SK-N-SH (cell line): ENCODE measurements around the gene PTPDC1. TPM values are rescaled to one million over a fixed set of nuclear protein-coding genes. Genes with fewer than 3 reads are reported as not detected.
A peak's percentile ranks its signal among the peaks of the same experiment; 100 is the strongest.

Experiments
- CTCF ChIA-PET: fragments of 300-600, 350-600 bp; formaldehyde crosslinking; extraction: SDS; loops from one replicate; lab custom pipeline; 2021; lab: Yijun Ruan, JAX
- POLR2A ChIA-PET: fragments of 350-600 bp; sonication (Branson Sonifier 250); formaldehyde crosslinking; extraction: SDS; loops from one replicate; lab custom pipeline; 2020; ENCODE audit warnings: antibody characterized with exemption, inconsistent platforms; lab: Yijun Ruan, JAX
- DNase-seq: peaks from one replicate; pipeline ENCODE4 v3.0.0; 2012
- H2AFZ ChIP-seq: fragments of 200-600 bp; sonication (generic); 2 replicates; pipeline ENCODE4 v1.8.1; 2016; ENCODE audit warnings: antibody characterized with exemption, mild to moderate bottlenecking, low read depth
- H3F3A ChIP-seq: fragments of 200-600 bp; sonication (generic); replicated peaks from 2 replicates; pipeline ENCODE3; 2016; ENCODE audit warnings: antibody characterized with exemption, mild to moderate bottlenecking; ENCODE audit not compliant: insufficient read depth
- H3K27ac ChIP-seq, 2 experiments: fragments of 200-500 bp in 1 of 2; fragments of 200-600 bp in 1 of 2; sonication (Bioruptor generic) in 1 of 2; sonication (generic), shearing (Covaris generic) in 1 of 2; 2 replicates each; pipeline versions ENCODE4 v1.5.1 to v1.6.1; 2014 to 2016; ENCODE audit warnings: low read depth in 2 of 2, inconsistent platforms in 1 of 2, low read length in 1 of 2, mild to moderate bottlenecking in 1 of 2, mixed read lengths in 1 of 2
- H3K27me3 ChIP-seq: fragments of 200-600 bp; sonication (generic), shearing (Covaris generic); 2 replicates; pipeline ENCODE4 v1.6.1; 2016; ENCODE audit warnings: mixed run types; ENCODE audit not compliant: insufficient read depth
- H3K36me3 ChIP-seq, 2 experiments: fragments of 200-500 bp in 1 of 2; fragments of 200-600 bp in 1 of 2; sonication (Bioruptor generic) in 1 of 2; sonication (generic) in 1 of 2; replicated peaks in 1 of 2; 2 replicates each; pipeline versions ENCODE3 to v1.5.1; 2014 to 2016; ENCODE audit warnings: low read length in 1 of 2, mild to moderate bottlenecking in 1 of 2; ENCODE audit not compliant: insufficient read depth in 2 of 2, control insufficient read depth in 1 of 2
- H3K4me1 ChIP-seq, 2 experiments: fragments of 200-500 bp in 1 of 2; fragments of 200-600 bp in 1 of 2; sonication (Bioruptor generic) in 1 of 2; sonication (generic), shearing (Covaris generic) in 1 of 2; 2 replicates each; pipeline versions ENCODE4 v1.5.1 to v1.6.1; 2014 to 2016; ENCODE audit warnings: low read depth in 1 of 2, low read length in 1 of 2, mixed run types in 1 of 2; ENCODE audit not compliant: insufficient read depth in 2 of 2, control insufficient read depth in 1 of 2
- H3K4me2 ChIP-seq: fragments of 200-600 bp; sonication (generic), shearing (Covaris generic); 2 replicates; pipeline ENCODE4 v1.6.1; 2017; ENCODE audit warnings: mixed run types
- H3K4me3 ChIP-seq, 2 experiments: fragments of 200-500 bp in 1 of 2; fragments of 200-600 bp in 1 of 2; sonication (Bioruptor generic) in 1 of 2; sonication (generic), shearing (Covaris generic) in 1 of 2; 2 replicates each; pipeline versions ENCODE4 v1.5.1 to v1.8.1; 2014 to 2016; ENCODE audit warnings: low read depth in 2 of 2, inconsistent platforms in 1 of 2, low read length in 1 of 2, mild to moderate bottlenecking in 1 of 2, mixed read lengths in 1 of 2, moderate library complexity in 1 of 2
- H3K79me2 ChIP-seq: fragments of 200-600 bp; sonication (generic); 2 replicates; pipeline ENCODE4 v1.8.1; 2017; ENCODE audit warnings: mild to moderate bottlenecking; ENCODE audit not compliant: insufficient read depth
- H3K9ac ChIP-seq: fragments of 200-600 bp; sonication (generic); 2 replicates; pipeline ENCODE4 v1.6.1; 2017; ENCODE audit warnings: mixed run types
- H3K9me2 ChIP-seq: fragments of 200-600 bp; sonication (generic); 2 replicates; pipeline ENCODE4 v1.6.1; 2017; ENCODE audit warnings: mixed run types
- H3K9me3 ChIP-seq: fragments of 200-600 bp; sonication (generic); 2 replicates; pipeline ENCODE4 v1.6.1; 2017; ENCODE audit warnings: mixed run types, mild to moderate bottlenecking, moderate library complexity
- H4K20me1 ChIP-seq: fragments of 200-600 bp; sonication (generic); 2 replicates; pipeline ENCODE4 v1.6.1; 2017; ENCODE audit warnings: mild to moderate bottlenecking, mixed run types; ENCODE audit not compliant: insufficient read depth
- EZH2phosphoT487 ChIP-seq: fragments of 200-600 bp; sonication (generic); IDR thresholded peaks from 2 replicates; pipeline ENCODE4 v1.6.1; 2017; ENCODE audit warnings: low read depth, mixed run types, mild to moderate bottlenecking, antibody characterized with exemption, moderate library complexity, borderline replicate concordance
- FOSL2 ChIP-seq: IDR thresholded peaks from 2 replicates; pipeline ENCODE4 v1.4.0; 2012; ENCODE audit warnings: low read depth, mild to moderate bottlenecking, moderate library complexity, borderline replicate concordance
- JUND ChIP-seq: IDR thresholded peaks from 2 replicates; pipeline ENCODE4 v1.4.0; 2012
- NFIC ChIP-seq: IDR thresholded peaks from 2 replicates; pipeline ENCODE4 v1.4.0; 2012; ENCODE audit warnings: borderline replicate concordance
- PBX3 ChIP-seq: IDR thresholded peaks from 2 replicates; pipeline ENCODE4; 2012
- RCOR1 ChIP-seq: fragments of 150-350 bp; IDR thresholded peaks from 2 replicates; pipeline ENCODE4 v1.6.1; 2017; ENCODE audit warnings: antibody characterized with exemption, low read length
- REST ChIP-seq: IDR thresholded peaks from 2 replicates; pipeline ENCODE4 v1.6.1; 2012; ENCODE audit warnings: mild to moderate bottlenecking, low read depth, low read length, moderate library complexity
- RFX5 ChIP-seq: IDR thresholded peaks from 2 replicates; pipeline ENCODE4 v1.6.1; 2012; ENCODE audit warnings: mild to moderate bottlenecking, improper control_type of control experiment, low read length
- RXRA ChIP-seq: IDR thresholded peaks from 2 replicates; pipeline ENCODE4 v1.4.0; 2012; ENCODE audit warnings: low read depth, mild to moderate bottlenecking, borderline replicate concordance
- TAF1 ChIP-seq: IDR thresholded peaks from 2 replicates; pipeline ENCODE4 v1.6.1; 2012; ENCODE audit warnings: low read depth, mild to moderate bottlenecking, low read length, moderate library complexity, borderline replicate concordance
- ZBTB33 ChIP-seq: IDR thresholded peaks from 2 replicates; pipeline ENCODE4 v1.4.0; 2012; ENCODE audit warnings: low read depth, borderline replicate concordance
- WGBS: methylation state at CpG from one replicate; pipeline ENCODE4 v1.1.6; 2017; ENCODE audit warnings: low lambda C conversion rate; 5-methylcytosine and 5-hydroxymethylcytosine counted together
- polyA plus RNA-seq, 3 experiments: library from polyadenylated mRNA; depleted of rRNA; stranded (reverse); fragments of >200 nt; gene quantifications; 2 replicates each; pipeline ENCODE4 v1.2.3, GENCODE V29; 2012
- TF ChIP-seq, protein P1 (sequence below): IDR thresholded peaks from 2 replicates; pipeline ENCODE4 v1.4.0; 2012; ENCODE audit warnings: low read depth

PTPDC1 gene
- polyA plus RNA-seq, 1 of the 3 experiments (the other 2 are of a cell fraction): 3.7 TPM

DNA sequence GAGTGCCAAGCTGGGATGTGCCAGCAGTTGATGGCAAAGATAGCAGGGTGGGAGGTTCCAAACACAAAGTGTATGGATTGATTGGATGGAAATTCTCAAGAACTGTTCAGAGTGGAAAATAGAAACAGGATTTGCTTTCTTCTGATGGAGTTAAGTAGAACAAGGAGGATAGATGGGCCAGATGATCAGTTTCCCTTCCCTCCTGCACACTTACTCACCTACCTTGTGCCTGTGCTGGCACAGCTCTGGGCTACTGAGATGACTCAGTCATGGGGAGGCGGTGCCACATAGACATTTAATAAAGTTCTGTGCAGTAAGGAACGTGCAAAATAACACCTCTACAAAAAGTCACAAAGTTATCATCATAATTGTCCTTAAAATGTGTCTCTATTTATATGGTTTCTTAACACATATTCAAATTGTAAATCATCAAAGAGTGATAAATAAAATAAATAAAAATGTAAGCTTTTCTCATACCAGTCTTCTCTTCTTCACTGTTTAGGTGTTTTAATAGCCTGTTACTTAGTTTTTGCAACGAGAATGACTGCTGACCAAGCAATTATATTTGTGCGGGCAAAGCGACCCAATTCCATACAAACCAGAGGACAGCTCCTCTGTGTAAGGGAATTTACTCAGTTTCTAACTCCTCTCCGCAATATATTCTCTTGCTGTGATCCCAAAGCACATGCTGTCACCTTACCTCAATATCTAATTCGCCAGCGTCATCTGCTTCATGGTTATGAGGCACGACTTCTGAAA lies 12.7 kb downstream of the PTPDC1 start:
- peaks cover 21% of the 10 kb centered on the region for H3F3A ChIP-seq
- H3K4me3 ChIP-seq: no peak overlapping the region
- WGBS: 81% methylated on average over 9 of the region's 9 CpGs
- H3K27ac ChIP-seq: peak overlapping the region; percentile 16 to 75; a peak in 3 of 4 replicates
- POLR2A ChIA-PET: no interaction called here
- no peaks in the 10 kb centered on the region for H4K20me1 ChIP-seq
- H3K9me2 ChIP-seq: no peaks in the 10 kb centered on the region
- H3K4me2 ChIP-seq: peak overlapping the region; percentile 57; the same call in 1 of the 2 replicates
- H3K4me1 ChIP-seq: peaks cover 10 to 14% of the 10 kb centered on the region in 2 experiments
- no peaks in the 10 kb centered on the region for H3K9me3 ChIP-seq
- H3K36me3 ChIP-seq: peaks cover 0 to 4% of the 10 kb centered on the region in 2 experiments
- no peaks in the 10 kb centered on the region for H3K79me2 ChIP-seq
- H2AFZ ChIP-seq: no peak overlapping the region
- no peak overlapping the region for H3K9ac ChIP-seq
- H3K27me3 ChIP-seq: no peaks in the 10 kb centered on the region
- DNase-seq: no peak
- CTCF ChIA-PET: interaction anchor here (0.7 kb wide), 1 partner anchor 541 kb away, joined by 3 read pairs; no protein-coding TSS in a partner anchor
- peak; percentile 51; the same call in 1 of the 2 replicates for TF ChIP-seq JUND
- TF ChIP-seq NFIC: peak; percentile 36; the same call in 1 of the 2 replicates
- TF ChIP-seq TAF1: no peak
- TF ChIP-seq ZBTB33: no peak
- TF ChIP-seq, protein P1, sequence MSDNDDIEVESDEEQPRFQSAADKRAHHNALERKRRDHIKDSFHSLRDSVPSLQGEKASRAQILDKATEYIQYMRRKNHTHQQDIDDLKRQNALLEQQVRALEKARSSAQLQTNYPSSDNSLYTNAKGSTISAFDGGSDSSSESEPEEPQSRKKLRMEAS: no peak
- TF ChIP-seq RXRA: no peak
- TF ChIP-seq FOSL2: peak; percentile 61; the same call in 1 of the 2 replicates
- no peak for TF ChIP-seq PBX3
- no peak for TF ChIP-seq RFX5
- TF ChIP-seq RCOR1: no peak
- no peak for TF ChIP-seq EZH2phosphoT487
- TF ChIP-seq REST: no peak
